ENCODE measurements around the gene TICRR. TPM values are rescaled to one million over a fixed set of nuclear protein-coding genes. Genes with fewer than 3 reads are reported as not detected.
"Not testable (repeated sequence)": the region's sequence is repeated elsewhere in the genome, so short reads cannot be mapped to it uniquely, and the experiment has no call there.

TICRR gene, protein sequence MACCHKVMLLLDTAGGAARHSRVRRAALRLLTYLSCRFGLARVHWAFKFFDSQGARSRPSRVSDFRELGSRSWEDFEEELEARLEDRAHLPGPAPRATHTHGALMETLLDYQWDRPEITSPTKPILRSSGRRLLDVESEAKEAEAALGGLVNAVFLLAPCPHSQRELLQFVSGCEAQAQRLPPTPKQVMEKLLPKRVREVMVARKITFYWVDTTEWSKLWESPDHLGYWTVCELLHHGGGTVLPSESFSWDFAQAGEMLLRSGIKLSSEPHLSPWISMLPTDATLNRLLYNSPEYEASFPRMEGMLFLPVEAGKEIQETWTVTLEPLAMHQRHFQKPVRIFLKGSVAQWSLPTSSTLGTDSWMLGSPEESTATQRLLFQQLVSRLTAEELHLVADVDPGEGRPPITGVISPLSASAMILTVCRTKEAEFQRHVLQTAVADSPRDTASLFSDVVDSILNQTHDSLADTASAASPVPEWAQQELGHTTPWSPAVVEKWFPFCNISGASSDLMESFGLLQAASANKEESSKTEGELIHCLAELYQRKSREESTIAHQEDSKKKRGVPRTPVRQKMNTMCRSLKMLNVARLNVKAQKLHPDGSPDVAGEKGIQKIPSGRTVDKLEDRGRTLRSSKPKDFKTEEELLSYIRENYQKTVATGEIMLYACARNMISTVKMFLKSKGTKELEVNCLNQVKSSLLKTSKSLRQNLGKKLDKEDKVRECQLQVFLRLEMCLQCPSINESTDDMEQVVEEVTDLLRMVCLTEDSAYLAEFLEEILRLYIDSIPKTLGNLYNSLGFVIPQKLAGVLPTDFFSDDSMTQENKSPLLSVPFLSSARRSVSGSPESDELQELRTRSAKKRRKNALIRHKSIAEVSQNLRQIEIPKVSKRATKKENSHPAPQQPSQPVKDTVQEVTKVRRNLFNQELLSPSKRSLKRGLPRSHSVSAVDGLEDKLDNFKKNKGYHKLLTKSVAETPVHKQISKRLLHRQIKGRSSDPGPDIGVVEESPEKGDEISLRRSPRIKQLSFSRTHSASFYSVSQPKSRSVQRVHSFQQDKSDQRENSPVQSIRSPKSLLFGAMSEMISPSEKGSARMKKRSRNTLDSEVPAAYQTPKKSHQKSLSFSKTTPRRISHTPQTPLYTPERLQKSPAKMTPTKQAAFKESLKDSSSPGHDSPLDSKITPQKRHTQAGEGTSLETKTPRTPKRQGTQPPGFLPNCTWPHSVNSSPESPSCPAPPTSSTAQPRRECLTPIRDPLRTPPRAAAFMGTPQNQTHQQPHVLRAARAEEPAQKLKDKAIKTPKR (N-terminal part only)
- total RNA-seq: 0.22 TPM

DNA sequence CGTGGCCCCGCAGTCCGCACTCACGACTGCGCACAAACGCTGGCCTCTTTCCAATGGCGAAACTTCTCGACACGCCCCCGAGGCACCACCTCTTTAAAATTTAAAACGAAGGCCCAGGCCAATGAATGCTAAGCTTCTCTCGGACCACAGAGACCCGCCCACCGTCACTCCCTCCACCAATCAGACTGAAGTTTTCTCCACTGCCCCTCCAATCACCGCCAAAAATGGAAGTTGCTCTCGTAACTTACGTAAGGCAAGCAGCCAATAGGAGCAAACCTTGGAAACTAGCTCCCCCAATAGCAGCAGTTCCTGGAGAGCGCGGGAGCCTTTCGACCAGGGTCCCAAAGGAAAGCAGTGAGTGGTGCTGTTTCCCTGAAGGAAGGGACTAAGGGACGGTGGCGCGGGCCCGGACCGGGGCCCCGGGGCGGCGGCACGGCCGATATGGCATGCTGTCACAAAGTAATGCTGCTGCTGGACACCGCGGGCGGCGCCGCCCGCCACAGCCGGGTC, at the start of gene TICRR:
Gene TICRR, plus strand, starts transcription at position 324 of the 510 bp plus-strand sequence. Its CDS starts 118 bp downstream, at position 442.
- intact Hi-C loops (cut with DNase I): no loop called here
- ATAC-seq: peak; percentile 100

DNA sequence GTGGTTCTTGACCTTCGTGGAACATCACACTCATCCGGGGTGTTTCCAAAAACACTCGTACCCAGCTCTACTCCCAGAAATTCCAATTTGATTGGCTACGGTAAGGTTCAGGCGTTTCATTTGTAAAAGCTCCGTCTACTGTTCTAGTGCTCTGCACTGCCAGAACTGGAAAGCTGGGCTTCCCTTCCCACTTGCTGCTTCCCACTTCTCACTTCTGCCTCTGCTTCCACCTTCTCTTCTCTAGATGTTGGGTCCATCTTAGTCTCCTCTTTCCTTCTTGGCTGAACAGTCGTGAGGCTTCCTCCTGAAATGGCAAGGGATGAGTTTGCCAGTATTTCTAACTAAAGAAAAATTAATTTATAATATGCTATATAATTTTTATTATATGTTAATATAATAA, 49.1 kb upstream of the TICRR start:
- no peak for ATAC-seq
- no peak for DNase-seq (ENCODE audit: low spot score)
- intact Hi-C loops (cut with DNase I): no loop called here

More for the DNA sequence above, at the start of gene TICRR:
- peak; percentile 96 for DNase-seq (ENCODE audit: low spot score)

DNA sequence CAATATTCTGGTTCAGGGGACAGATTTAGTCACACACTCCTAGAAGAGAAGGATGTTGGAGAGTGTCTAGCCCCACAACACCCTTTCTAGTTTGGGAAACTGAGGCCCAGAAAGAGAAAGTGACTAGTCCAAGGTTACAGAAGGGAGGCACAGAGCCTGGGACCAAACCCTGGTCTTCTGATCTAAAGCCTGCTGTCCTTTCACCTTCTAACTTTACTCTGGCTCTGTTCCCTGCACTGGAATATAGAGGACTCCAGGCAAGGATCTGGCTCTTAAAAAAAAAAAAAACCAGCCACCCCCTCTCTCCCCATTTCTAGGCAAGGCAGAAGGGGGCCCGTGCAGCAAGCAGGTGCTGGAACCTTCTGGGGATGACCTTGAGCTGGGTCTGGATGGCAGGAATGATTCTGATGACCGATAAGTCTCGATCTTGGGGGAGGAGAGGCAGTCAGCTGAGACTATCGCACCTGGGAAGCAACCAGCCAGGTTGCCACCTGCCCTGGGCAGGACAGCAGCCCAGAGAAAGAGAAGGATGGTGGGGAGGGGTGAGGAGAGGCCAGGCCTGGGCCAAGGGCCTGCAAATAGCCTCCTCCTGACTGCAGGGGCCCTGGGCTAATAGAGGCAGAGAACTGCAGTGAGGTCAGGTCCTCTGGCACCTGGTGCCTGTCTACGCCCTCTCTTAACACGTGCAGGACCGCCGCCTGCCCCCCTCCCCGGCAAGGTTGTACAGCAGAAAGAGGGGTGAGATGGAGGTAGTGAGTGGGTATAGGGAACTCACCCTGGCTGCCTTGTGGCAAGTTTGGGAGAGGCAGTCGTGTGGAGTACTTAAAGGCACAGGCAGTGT, 48.4 kb upstream of the TICRR start:
- DNase-seq (ENCODE audit: low spot score) (no peak), ATAC-seq (no peak)
- intact Hi-C loops (cut with DNase I): no loop called here

DNA sequence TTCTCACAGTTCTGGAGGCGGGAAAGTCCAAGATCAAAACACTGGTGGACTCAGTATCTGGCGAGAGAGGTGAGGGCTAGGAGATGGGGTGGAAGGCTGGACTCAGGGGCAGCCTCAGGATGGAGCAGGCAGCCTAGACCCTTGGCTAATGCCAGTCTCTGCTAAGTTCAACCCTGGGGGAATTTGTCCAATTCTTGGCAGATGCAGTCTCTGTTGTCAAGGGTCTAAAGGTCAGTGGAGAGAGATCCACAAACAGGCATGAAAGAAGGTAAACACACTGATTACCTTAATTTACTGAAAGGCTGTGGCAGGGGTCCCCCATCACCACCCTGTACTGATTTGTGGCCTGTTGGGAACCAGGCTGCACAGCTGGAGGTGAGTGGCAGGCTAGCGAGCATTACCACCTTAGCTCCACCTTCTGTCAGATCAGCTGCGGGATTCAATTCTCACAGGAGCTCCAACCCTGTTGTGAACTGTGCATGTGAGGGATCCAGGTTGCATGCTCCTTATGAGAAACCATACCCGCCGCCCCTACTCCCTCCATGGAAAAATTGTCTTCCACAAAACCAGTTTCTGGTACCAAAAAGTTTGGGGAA, 46.4 kb upstream of the TICRR start:
- intact Hi-C loops (cut with DNase I): no loop called here
- ATAC-seq (no peak), DNase-seq (ENCODE audit: low spot score) (no peak)

DNA sequence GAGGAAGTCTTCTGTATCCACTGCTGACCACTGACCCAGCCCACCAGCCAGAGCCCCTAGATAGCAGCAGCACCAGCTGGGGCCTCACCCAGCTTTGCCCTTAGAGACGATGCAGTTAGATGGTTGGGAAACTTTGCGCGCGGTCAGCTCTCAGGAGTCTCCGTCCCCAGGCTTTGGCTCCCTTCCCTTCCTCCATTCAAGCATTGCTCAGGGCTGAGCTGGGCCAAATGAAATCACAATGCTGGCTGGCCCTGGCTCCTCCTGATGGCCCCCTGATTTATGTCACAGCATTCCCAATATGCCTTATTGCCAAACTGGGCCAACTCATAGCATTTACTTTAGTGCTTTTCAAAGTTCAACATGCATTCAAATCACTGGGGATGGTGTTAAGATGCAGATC, 44.3 kb upstream of the TICRR start:
- no peak for ATAC-seq
- intact Hi-C loops (cut with DNase I): no loop called here
- no peak for DNase-seq (ENCODE audit: low spot score)

DNA sequence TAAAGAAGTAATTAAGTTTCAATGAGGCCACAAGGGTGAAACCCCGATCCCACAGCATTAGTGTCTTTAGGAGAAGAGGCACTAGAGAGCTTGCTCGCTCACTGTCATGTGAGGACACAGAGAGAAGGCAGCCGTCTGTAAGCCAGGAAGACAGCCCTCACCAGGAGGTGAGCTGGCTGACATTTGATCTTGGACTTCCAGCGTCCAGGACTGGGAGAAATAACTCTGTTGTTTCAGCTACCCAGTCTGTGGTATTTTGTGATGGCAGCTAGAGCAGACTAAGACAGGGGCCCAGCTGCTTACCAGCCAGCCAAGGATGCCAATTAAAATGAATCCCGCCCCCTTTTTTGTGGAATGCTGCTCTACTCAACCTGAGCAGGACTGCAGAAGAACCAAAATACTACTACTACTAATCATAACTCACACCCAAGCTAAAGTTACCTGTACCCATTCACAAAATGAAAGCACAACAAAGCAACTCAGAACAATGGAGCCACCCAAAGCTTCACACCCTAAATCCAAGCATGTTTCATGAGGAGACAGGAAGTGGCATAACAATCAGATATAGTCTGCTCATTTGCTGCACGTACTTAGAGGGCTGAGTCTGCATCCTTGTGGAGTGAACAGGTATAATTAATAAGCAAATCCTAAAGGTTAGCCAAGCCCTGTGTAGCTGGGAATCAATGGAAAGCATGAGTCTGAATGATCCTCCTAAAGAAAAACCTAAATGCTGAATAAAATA, 43.3 kb upstream of the TICRR start:
- intact Hi-C loops (cut with DNase I): no loop called here
- no peak for DNase-seq (ENCODE audit: low spot score)

DNA sequence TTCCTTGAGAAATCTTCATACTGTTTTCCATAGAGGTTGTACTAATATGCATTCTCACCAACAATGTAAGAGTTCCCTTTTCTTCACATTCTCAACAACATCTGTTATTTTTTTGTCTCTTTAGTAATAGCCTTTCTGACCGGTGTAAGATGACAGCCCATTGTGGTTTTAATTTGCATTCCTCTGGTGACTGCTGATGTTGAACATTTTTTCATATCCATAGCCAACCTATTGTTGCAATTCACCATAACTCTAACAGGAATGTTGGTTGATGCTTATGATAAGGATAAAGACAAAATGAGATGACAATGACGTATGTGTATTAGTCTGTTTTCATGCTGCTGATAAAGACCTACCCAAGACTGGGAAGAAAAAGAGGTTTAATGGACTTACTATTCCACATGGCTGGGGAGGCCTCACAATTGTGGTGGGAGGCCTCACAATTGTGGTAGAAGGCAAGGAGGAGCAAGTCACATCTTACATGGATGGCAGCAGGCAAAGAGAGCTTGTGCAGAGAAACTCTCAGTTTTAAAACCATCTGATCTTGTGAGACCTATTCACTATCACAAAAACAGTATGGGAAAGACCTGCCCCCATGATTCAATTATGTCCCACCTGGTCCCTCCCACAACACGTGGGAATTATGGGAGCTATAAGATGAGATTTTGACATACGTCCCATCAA, 41.3 kb upstream of the TICRR start:
- DNase-seq (ENCODE audit: low spot score) (no peak), ATAC-seq (no peak)
- intact Hi-C loops (cut with DNase I): no loop called here

More for the DNA sequence above, 43.3 kb upstream of the TICRR start:
- ATAC-seq: no peak

DNA sequence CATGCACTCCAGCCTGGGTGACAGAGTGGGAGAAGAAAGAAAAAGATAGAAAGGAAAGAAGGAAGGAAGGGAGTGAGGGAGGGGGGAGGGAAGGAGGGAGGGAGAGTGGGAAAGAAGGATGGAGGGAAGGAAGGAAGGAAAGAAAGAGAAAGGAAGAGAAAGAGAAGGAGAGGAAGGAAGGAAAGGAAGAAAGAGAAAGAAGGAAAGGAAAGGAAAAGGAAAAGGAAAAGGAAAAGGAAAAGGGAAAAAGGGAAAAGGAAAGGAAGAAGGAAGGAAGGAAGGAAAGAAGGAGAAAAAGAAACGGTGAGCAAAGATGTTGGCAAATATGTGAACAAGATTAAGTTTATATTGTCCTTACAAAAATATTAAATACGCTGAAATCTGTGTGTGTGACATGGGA, 36.2 kb upstream of the TICRR start:
- DNase-seq (ENCODE audit: low spot score) (no peak), ATAC-seq (no peak)
- intact Hi-C loops (cut with DNase I): no loop called here

DNA sequence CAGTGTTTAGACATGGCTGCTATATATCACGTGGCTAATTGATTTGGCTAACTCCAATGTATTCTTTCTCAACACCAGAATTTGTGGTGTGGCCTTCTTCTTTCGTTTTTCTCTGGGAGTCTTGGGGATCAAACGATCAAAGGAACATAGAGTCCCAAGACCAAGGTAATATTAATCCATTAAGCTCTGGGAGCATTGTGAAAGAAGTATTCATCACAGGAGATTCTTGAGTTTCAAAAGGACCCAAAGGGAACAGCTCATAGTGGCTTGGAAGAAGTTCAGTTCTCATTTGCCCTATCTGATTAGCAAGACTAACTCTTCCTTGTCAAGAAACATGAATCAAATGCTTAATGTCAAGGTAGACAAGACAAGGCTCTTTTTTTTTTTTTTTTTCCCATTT, 32.9 kb upstream of the TICRR start:
- intact Hi-C loops (cut with DNase I): no loop called here
- ATAC-seq: no peak
- no peak for DNase-seq (ENCODE audit: low spot score)

DNA sequence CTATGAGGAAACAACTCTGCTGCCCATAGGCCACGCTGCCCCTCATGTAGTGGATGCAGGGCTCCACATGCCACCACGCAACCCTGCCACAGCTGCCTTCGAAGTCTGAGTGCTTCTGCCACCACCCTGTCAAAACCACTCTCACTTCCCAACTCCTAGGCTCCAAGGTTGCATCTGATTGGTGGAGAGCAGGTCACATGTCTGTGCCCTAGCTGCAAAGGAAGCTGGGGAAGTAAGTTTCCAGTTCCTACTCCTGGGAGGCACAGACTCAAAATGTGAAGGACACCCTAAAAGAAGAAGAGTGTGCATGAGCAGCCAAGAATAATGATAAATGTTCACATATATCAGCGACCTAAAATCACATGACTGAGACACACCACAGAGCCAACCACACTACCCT, 31.9 kb upstream of the TICRR start:
- intact Hi-C loops (cut with DNase I): no loop called here
- DNase-seq (ENCODE audit: low spot score) (no peak), ATAC-seq (no peak)

DNA sequence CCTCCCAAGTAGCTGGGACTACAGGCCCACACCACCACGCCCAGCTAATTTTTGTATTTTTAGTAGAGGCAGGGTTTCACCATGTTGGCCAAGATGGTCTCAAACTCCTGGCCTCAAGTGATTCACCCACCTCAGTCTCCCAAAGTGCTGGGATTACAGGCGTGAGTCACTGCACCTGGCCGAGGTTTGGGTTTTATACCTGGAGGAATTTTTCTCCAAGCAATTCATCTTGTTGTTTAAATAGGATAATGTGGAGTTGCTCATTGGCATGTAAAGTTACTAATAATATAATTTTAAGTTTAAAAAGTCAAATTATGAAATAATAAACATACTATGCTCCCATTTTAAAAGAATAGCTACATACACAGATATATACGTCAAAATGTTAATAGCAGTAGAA, 26.1 kb upstream of the TICRR start:
- DNase-seq (ENCODE audit: low spot score); intact Hi-C loops (cut with DNase I); ATAC-seq: not testable (repeated sequence)

DNA sequence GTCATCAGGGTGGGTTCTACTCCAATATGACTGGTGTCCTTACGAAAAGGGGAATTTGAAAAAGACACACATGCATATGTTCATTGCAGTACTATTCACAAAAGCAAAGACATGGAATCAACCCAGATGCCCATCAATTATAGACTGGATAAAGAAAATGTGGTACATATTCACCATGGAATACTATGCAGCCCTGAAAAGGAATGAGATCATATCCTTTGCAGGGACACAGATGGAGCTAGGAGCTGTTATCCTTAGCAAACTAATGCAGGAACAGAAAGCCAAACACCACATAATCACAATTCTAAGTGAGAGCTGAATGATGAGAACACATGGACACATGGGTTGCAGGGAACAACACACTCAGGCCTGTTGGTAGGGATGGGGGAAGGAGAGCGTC, 24.8 kb upstream of the TICRR start:
- no peak for DNase-seq (ENCODE audit: low spot score)
- no peak for ATAC-seq
- intact Hi-C loops (cut with DNase I): no loop called here

DNA sequence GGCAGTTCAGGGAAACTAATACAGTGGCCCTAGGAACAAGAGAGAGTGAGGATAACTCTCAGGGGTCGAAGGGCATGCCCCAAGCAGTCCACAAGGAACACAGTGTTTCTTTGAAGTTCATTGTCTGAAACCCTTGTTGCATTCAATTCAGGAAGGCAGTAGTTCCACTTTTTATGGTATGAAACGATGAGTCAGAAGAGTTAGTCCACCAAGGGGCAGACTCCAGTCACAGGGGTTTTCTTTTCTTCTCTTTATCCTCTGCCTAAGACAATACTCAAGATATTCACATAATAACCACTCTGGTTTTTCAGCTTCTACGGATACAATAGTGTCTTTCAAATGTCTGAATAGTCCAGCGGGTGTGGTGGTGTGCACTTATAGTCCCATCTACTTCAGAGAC, 23.7 kb upstream of the TICRR start:
- ATAC-seq: no peak
- no peak for DNase-seq (ENCODE audit: low spot score)
- intact Hi-C loops (cut with DNase I): no loop called here

DNA sequence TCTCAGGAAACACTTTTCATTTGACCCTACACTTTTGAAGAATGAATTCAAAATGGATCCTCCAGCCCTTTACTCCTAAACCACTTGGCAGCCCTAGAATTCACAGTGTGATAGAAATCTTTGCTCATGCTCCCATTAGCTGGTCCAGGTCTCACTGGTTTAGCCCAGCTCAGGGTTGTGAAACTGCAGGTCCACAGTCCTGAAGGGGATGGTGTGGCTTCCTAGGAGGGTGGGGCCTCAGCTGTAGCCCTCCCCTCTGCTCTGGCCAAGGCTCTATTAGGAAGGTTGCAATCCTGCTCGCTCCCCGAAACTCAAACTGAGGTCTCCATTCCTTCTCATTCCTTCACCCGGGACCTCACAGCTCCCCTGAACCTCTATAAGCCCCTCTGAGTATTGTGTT, 21.6 kb upstream of the TICRR start:
- ATAC-seq (no peak), DNase-seq (ENCODE audit: low spot score) (no peak)
- intact Hi-C loops (cut with DNase I): no loop called here

DNA sequence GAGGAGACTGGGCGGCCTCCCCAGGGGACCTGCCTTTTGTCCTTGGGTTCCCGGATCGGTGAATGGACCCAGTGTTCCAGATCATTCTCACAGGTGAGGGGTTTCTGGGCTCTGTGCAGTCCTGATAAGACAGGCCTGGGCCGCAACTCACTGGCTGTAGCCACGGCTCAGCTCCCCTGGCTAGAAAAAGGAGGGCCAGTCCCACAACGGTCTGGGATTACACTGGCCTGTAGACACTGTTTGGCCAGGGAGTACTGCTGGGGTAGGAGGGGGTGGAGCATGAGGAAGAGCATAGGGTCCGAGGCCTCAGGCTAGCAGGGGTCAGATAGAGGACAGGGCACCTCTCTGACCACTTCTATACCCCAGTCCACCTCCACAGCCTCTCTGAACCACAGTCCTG, 21.0 kb upstream of the TICRR start:
- no peak for DNase-seq (ENCODE audit: low spot score)
- ATAC-seq: no peak
- intact Hi-C loops (cut with DNase I): no loop called here

DNA sequence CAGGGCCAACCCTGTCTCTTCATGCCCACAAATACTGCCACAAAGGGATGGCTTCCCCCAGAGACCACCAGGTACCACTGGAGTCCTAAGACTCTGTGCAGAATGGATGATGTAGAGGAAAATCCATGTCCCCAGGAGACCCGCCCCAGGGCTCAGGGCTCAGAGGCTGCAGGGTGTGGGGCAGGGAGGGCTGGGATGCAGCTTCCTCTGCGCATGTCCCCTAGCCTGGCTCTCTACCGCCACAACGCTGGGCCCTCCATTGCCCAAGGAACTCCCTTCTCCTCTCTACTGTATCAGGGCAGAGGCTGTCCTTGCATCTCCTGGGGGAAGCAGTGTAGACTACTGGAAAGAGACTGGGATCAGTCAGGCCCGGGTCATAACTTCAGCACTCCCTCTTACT, 19.5 kb upstream of the TICRR start:
- intact Hi-C loops (cut with DNase I): no loop called here
- no peak for ATAC-seq
- DNase-seq (ENCODE audit: low spot score): no peak

All from sciatic nerve (tissue), 2 donors.